IPS DF 4.7 (cell line): ENCODE data around the gene MYO15B.
"Not testable (repeated sequence)": the region's sequence is repeated elsewhere in the genome, so short reads cannot be mapped to it uniquely, and the experiment has no call there.

Source experiments
- DNase-seq: peaks from one replicate; pipeline ENCODE4 v3.0.0-alpha.2; 2013; ENCODE audit warnings: low spot score; ENCODE audit errors: extremely low read depth

The MYO15B gene

DNA sequence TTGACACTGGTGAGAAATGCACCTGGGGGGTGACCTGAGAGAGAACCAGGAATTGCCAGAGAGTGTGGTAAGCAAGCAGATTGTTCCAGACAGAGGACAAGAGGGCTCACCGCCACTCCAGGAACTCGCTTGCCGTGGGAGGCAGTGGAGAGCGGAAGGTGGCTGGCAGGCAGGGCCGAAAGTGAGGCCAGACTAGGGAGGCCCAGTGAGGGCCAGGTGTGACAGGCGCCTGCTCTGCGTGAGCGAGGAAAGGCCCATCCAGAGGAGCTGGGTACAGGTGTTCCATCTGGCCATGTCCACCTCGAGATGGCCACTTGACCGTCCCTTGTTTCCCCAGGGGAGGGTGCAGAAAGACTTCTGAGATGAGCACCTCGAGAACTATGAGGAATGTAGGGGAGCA lies 11.9 kb upstream of the MYO15B start:
- DNase-seq: no peak

GRCh38 chr17:75576661-75577060 lies 10.9 kb upstream of the MYO15B start:
- no peak for DNase-seq

GRCh38 chr17:75581121-75581725 lies 6.4 kb upstream of the MYO15B start:
- not testable (repeated sequence) for DNase-seq

DNA sequence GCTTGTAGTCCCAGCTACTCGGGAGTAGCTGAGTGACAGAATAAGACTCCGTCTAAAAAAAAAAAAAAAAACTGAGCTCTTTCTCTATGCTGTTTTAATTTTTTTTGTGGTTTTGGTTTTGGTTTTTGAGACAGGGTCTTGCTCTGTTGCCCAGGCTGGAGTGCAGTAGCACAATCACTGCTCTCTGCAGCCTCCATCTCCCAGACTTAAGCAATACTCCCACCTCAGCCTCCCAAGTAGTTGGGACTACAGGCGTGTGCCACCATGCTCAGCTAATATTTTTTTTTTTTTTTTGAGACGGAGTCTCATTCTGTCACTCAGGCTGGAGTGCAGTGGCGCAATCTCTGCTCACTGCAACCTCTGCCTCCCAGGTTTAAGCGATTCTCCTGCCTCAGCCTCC lies 4.4 kb upstream of the MYO15B start:
- DNase-seq: not testable (repeated sequence)

GRCh38 chr17:75584849-75585175 lies 2.8 kb upstream of the MYO15B start:
- no peak for DNase-seq

GRCh38 chr17:75588596-75589011 lies 1.0 kb downstream of the MYO15B start:
- no peak for DNase-seq

- peak; percentile 28 for DNase-seq
Observed at GRCh38 chr17:75589012-75589918, 1.7 kb downstream of the MYO15B start.

GRCh38 chr17:75589919-75590303 lies 2.3 kb downstream of the MYO15B start:
- DNase-seq: no peak

DNA sequence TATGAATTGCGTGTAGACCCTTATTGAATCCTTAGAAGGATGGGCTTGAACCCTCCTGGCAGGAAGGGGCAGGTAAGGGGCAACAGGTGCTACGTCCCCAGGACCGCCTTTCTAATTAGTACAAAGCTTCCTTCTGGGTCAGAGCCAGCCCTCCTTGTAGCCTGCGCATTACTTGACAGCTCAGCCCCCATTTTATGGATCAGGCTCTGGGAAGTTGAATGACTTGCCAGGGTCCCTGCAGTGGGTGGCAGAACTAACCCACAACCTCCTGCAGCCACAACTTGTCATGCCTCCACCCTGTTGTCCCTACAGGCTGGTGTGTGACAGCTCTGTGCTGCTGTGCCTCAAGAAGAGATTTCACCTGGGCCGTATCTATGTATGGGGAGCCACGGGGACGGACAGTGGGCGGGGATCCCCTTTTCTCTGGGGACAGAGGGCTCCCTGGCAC lies 2.7 kb downstream of the MYO15B start:
- DNase-seq: no peak

- no peak for DNase-seq
Observed at GRCh38 chr17:75590849-75591721, 3.5 kb downstream of the MYO15B start.

- DNase-seq: no peak
Observed at GRCh38 chr17:75591722-75592302, 4.2 kb downstream of the MYO15B start.

GRCh38 chr17:75592348-75593020 lies 4.9 kb downstream of the MYO15B start:
- no peak for DNase-seq

- not testable (repeated sequence) for DNase-seq
Observed at GRCh38 chr17:75593430-75593829, 5.8 kb downstream of the MYO15B start.

DNA sequence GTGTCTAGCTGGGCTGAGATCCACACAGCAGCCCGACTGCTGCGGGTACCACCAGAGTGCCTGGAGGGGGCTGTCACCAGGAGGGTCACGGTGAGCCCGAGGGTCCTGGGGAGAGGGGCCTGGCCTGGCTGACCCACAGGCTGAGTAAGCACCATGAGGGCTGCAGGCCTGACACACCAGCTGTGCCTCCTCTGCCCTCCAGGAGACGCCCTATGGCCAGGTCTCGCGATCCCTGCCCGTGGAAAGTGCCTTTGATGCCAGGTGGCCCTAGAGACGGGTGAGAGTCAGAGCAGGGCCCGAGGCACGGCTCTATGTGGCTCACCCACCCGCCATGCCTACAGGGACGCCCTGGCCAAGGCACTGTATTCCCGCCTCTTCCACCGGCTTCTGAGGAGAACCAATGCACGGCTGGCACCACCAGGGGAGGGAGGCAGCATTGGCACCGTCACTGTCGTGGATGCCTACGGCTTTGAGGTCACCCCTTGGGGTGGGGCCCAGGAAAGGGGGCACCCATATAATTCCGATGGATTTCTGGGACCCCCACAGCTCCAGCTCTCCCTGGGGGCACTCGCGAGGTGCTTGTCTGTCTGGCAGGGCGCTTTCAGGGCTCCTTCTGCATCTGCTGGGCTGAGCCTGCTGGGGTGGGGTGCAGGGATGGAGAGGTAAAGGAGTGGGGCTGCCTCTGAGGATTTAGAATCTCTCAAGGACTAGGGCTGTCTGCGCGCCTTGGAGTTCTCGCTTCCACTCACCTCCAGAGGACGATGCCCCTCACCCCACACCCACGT lies 7.1 kb downstream of the MYO15B start:
- no peak for DNase-seq

- no peak for DNase-seq
Observed at GRCh38 chr17:75595284-75595919, 7.8 kb downstream of the MYO15B start.

GRCh38 chr17:75595920-75596313 lies 8.3 kb downstream of the MYO15B start:
- no peak for DNase-seq

DNA sequence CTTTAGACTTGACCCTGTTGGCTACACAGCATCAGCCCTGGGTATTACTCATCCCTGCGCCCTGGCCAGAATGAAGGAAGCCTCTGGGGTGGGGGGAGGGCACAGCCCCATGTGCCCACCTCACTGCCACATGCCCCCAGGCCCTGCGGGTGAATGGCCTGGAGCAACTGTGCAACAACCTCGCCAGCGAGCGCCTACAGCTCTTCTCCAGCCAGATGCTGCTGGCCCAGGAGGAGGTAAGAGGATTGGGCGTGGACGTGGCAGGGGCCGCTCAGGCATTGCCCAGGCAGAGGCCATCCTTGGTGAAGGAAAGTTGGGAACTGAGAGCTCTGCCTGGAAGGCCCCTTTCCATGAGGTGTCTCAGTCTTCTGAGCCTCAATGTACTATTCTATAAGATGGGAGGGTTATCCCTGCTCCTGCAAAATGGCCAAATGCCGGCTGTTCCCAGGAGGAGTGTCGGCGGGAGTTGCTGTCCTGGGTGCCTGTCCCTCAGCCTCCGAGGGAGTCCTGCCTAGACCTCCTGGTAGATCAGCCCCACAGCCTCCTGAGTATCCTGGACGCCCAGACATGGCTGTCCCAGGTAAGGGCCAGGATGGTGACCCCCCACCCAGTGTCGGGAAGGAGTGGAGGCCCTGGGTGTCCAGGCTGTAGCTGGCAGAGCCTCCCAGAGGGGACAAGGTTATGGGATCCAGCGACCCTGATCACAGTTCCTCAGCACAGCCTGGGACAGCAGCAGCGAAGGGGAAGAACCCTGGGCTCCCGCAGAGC lies 8.9 kb downstream of the MYO15B start:
- DNase-seq: no peak

DNA sequence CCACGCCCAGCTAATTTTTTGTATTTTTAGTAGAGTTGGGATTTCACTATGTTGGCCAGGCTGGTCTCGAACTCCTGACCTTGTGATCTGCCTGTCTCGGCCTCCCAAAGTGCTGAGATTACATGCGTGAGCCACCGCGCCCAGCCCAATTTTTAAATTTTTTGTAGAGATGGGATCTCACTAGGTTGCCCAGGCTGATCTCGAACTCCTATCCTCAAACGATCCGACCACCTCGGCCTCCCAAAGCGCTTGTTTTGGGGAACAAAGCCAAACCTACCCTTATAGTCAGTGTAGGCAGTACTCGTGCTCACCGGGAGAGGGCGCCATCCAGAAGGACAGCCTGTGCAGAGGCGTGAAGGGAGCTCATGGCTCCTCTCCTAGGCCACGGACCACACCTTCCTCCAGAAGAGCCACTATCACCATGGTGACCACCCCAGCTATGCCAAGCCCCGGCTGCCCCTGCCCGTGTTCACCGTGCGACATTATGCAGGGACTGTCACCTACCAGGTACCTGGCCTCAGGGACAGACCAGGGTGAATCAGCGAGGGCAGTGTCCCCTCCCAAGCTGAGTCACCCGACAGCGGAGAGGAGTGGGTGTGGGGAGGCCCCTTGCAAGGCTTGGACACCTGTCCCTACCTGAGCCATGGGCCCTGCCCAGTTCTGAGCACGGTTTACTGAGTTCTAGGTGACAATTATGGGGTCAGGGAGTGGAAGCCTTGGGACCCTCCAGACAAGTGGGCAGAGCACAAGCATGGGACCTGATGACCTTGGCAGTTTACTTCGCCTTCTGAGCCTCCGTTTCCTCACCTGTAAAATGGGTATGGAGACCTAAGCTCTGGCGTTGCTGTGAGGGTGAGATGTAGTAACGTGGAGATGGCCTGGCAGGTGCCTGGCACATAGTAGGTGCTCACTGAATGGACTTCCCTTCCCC lies 13.7 kb downstream of the MYO15B start:
- peak; percentile 60 for DNase-seq
